ENCODE results near the gene NKX2-1.
"Not testable (repeated sequence)": the region's sequence is repeated elsewhere in the genome, so short reads cannot be mapped to it uniquely, and the experiment has no call there.

NKX2-1 gene

DNA sequence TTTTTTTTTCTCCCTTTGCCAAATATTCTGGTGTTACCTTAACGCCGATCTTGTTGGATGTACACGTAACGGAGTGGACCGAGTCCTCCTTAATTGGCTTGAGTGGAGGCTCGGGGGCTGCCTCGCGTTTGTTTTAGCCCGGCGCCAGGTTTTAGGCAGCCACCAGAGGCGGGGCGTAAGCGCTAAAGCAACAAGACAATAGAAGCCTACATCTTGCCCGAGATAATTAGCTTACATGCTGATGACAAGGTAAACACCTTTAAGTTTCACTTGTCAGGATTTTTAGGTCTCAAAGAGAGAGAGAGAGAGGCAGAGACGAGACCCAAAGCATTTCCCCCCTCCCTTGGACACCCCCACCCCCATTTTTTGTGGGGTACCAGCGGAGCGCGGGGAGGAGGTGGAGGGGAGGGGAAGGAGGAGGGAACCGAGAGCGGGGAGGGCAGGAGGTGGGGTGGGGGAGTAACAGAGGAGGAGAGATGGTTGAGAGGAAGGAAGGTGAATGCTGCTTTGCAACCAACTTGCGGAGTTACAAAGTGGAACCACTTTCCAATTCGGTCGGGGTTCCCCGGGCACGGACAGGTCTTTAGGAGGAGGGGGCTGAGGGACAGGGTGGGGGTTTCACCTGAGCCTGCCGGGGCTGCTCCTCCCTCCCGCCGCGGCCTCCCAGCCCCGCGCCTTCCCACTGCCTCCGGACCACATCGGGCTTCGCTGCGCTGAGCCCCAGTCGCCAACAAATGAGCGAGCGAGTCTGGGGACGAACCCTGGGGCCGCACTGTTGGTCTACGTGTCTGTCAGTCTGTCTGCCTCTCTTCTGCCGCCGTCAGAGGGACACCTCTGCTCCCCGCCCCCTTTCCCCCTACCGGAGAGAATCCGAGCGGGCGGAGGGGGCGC lies at the start of gene NKX2-1:
NKX2-1 (minus strand) TSS at position 802 of the 891 bp plus-strand sequence; CDS start at position 699, 103 bp downstream.
- no peak for DNase-seq (ENCODE audit: low read depth in 3 of 3)

DNA sequence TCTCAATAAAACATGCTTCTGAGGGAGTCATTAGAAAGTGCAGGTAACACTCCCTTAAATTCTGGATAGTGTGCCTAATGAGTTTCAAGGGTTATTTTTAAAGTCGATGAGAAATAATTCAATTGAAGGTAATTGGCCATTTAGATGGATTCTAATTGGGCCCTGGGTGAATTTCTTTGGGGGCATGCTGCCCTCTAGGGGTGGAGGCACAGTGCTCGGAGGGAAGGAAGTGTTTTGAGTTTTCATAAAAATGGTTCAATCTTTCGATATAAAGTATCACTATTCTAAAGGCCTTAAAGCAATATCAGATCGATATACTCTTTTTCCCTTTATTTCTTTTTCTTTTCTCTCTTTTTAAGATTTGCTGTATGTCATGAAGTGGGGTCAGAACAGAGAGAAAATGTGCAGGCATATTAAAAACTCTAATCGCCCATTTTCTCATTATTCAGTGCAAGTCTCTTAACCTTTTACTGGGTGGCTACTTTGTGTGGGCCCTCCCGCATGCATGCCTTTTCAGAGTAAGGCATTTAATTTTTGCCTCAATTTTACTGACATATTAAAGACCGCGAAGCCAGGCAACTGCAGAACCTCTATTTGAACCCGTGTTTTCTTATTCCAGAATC lies 36.9 kb upstream of the NKX2-1 start:
- DNase-seq (ENCODE audit: low read depth in 3 of 3), result peak in 1 of 3 experiments; percentile 31

DNA sequence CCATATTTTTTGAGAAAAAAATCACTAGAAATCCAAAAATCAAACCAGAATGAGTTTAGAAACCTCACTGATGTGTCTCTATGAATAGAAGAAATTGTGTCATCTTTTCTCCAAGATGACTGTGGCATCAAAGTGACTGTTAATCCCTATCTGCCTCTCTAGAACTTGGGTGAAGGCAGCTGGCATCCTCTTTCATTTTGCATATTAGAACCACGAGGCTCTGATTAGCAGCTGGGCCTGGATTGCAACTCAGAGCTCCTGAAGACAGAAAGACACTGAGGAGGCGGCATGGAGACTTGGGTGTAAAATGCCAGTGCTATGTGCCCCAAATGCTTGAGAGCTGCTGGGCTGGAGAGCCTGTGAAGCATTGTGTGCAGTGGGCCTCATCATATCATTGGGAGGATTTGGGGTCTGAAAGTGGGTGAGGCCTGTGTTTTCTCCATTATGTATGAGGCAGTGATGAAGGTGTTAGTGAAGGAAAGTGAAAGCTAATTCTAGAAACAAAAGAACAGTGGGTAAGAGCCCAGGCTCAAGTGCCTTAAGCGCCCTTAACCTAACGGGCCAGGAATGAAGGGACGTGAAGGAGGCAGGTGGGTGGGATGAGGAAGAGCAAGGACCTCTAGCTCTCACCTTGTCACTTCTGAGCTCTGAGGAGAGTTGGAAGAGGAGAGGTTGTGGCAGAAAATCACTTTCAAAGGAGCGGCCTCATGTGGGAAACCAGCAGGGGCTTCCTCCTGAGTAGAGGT lies 36.1 kb upstream of the NKX2-1 start:
- no peak for DNase-seq (ENCODE audit: low read depth in 3 of 3)

DNA sequence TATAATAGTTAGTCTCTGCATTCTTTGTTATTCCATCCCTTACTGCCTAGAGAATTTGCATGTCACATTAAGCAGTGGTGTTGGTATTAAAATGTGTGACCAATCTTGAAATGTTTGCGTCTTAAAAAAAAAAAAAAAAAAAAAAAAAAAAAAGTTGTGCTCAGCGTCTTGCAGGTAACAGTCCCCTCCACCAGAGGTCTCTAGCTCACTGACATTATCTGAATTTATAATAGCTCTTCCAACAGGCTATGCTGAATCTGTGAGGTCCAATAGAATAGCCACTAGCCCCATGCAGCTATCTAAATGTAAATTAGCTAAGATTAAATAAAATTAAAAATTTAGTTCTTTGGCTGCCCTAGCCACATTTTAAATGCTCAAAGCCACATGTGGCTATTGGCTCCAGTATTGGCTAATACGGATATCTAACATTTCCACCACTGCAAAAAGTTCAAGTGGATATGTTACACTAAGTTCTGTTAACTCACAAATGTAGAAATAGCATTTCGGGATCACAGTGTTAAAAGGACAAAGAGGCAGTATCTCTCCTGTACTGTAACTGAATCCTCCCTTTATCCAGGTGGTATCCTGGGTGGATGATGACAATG lies 33.7 kb upstream of the NKX2-1 start:
- no peak for DNase-seq (ENCODE audit: low read depth in 3 of 3)

DNA sequence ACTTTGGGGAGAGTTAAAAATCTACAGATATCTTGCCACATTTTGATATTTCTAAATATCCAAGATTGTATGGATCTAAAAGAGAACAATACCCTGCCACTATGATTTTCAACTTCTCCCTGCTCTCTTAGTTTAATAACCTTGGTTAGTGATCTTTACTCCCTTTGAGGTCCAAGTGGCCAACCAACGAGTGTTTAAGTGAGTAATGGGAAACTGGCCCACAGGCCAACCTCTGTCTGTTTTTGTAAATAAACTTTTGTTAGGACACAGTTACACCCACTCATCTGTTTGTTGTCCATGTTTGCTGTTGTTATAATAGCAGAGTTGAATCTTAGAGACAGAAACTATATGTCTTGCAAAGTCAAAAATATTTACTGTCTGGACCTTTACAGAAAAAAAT lies 30.9 kb upstream of the NKX2-1 start:
- DNase-seq (ENCODE audit: low read depth in 3 of 3), result no peak

DNA sequence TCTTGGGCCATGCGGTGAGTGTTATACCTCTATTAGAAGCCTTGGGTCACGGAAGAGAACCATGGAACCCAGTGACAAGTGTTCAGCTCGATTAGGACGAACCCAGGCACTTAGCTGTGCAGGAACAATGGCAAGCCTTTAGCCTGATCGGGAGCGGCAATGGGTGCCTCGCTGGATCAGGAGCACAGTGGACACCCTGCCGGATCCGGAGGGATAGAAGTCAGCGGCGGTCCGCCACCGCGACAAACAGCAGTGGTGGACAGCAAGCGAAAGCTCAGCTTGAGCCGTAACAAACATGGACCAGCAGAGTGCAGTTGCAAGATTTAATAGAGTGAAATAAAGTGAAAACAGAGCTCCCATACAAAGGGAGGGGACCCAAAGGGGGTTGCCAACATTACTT lies 24.2 kb upstream of the NKX2-1 start:
- DNase-seq (ENCODE audit: low read depth in 3 of 3), result not testable (repeated sequence)

DNA sequence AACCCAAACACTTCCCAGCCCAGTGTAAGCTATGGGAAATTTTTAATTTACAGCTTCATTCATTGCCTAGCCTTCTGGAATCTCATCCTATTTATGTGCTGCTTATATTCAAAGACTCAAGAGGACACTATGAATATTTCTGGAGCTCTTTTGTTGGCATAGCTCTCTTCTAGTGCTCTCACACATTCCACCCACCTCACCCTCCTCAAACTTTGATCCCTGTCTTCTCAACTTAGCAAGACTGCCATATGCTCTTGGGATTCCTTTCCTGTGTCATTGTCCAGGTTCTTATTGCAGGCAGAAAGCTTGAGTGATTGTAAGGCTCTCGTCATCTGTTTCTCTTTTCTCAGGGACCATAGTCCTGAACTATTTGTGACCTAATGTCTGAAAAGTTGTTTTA lies 18.0 kb upstream of the NKX2-1 start:
- DNase-seq (ENCODE audit: low read depth in 3 of 3), result no peak

DNA sequence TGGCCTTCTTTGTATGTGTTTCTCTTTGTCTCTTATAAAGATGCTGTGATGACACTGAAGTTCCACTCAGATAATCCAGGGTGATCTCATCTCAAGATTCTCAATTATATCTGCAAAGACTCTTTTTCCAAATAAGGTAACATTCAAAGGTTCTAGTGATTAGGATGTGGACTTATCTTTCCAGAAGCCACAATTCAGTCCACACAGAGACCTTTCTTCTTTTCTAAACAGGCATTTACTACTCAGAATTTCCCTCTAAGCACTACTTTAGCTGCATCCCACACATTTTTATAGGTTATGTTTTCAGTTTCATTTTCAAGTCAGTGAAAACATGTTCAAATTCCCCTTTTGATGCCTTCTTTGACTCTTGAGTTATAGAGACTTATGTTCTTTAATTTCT lies 9.0 kb upstream of the NKX2-1 start:
- DNase-seq (ENCODE audit: low read depth in 3 of 3), result no peak

DNA sequence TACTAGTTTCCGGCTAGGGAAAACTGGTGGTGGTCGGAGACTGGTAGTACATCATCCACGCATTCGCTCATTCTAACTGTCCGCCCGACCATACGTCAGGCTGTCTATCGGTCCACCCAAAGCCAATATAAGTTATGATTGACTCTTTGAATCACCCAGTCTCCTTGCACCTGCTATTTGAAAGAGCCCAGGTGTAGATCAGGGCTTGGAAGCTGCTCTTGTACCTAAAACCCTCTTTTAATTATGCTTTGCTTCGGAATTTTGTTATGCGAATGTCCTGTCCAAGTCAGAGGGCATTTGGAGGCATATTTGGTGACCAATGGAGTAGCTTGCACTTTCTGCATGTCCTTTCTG lies 5.7 kb upstream of the NKX2-1 start:
- no peak for DNase-seq (ENCODE audit: low read depth in 3 of 3)

DNA sequence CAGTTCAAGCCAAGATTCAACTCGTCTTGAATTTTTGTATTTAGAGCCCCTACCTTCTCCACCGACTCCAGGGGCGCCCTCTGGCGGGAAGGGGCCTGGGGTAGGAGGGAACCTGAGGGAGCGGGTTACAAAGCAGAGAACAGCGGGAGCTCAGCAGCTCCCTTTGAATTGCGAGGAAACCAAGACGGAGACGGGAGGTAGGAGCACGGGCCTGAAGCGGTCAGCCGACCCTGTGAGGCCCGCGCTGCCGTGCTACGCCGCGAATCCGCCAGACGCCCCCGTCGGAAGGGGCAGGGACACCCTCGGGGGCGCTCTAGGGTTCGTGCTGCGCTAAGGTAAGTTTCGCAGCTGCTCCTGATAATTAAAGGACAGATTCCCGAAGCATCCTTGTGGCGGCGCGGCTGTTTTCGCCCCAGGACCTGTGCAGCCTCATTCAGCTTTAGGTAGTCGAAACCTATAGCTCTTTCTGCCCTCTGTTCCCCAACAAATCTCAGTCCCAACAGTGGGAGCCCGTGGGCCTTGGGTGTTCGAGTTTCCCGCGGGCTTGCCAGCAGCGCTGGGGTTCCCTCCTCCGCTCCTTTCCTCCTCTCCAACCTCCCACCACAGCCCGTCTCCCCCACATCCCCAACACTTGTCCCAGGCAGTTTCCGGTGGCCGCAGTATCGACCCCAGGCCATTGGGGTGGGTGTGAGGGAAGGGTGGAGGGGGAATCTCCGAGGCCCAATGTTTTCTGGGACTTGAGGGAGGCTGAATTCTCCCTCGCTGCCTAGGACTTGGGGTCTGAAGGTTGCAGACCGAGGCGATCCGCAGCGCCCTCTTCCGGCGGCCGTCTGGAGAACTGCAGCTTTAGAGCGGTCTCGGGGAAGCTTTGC lies 5.1 kb upstream of the NKX2-1 start:
- DNase-seq (ENCODE audit: low read depth in 3 of 3), result no peak

DNA sequence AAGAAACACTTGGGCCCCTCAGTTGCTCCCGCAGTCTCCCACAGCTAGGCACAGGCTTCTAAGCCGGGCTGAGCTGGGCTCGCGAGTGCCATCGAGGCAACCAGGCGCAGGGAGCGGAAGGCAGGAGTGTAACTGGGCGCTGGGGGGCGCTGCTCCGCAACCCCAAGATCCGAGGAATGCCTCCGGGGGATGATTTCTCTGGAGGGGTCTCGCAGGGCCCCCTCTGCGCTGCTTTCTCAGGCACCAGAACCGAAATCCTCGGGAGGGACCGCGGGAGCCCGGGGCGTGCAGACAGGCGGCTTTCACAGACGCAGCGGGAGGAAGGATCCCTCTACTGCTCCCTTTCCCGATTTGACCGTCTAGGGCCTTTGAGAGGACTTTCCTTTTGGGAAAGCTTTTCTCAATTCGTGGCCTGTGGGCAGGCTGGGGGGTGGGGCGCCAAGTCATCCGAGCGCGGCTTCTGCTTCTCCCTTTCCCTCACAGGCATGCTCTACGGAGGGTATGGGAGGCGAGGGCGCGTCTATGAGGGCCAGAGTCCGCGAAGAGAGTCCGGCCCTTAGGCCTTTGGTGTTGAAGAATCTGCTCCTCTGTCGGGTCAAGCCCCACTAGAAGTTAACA lies 4.3 kb upstream of the NKX2-1 start:
- no peak for DNase-seq (ENCODE audit: low read depth in 3 of 3)

DNA sequence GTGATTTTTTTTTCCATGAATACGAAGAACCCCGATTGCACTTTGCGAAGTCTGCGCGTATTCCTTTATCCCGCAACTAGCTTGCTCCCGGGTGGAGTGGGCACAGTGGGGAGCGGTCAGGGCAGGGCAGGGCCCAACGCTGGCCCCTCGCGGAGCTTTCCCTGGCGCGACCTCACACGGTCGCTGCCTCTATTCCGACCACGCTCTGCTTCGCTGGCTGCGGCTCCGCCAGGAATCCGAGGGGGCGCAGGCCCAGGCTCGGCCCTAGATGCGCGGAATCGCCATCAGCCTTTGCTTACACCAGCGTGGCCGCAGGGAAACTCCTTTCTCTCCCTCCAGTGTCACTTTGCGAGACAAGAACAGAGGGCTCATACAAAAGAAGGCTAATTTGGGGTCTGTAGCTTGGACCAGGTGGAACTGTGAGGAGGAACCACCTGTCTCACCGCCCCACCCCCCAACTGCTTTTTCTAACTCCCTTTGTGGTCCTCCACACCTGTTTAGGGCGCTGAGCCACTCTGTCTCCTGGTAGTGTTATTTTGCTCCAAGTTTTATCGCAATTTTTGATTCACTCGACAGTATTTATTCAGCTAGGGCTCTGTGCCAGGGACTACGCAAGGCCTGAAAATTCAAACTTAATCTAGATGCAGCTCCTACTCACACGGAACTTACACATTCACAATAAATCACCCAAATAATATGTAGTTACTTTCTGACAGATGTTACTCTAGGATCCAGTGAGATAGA lies 3.1 kb upstream of the NKX2-1 start:
- DNase-seq (ENCODE audit: low read depth in 3 of 3), result no peak

DNA sequence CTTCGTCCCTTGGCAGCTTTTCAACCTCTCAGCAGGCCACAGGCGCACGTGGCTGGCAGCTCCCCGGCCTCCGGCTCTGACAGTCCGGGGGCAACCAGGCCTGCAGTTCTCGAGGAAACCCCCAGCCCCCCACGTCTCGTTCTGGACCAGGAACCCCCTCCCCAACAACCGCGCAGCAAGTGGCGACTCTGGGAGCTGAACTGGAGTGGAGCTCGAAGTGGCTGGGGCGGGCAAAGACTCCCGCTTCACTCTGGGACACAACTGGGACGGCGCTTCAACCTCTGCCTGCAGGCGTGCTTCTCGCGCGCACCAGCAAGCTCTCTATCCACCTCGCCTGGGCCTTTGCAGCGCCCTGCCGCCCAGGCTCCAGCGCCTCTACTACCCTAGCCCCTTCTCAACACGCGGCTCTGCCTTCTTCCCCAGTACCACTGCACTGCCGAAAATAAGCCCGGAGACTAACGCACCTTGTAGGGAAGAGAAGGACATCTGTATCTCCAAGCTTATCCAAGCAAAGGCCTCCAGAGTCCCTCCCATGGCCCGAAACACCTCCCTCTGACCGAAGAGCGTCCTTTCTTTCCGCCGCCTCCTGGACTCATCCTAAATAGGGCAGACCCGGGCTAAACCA lies 2.4 kb upstream of the NKX2-1 start:
- DNase-seq (ENCODE audit: low read depth in 3 of 3), result no peak

DNA sequence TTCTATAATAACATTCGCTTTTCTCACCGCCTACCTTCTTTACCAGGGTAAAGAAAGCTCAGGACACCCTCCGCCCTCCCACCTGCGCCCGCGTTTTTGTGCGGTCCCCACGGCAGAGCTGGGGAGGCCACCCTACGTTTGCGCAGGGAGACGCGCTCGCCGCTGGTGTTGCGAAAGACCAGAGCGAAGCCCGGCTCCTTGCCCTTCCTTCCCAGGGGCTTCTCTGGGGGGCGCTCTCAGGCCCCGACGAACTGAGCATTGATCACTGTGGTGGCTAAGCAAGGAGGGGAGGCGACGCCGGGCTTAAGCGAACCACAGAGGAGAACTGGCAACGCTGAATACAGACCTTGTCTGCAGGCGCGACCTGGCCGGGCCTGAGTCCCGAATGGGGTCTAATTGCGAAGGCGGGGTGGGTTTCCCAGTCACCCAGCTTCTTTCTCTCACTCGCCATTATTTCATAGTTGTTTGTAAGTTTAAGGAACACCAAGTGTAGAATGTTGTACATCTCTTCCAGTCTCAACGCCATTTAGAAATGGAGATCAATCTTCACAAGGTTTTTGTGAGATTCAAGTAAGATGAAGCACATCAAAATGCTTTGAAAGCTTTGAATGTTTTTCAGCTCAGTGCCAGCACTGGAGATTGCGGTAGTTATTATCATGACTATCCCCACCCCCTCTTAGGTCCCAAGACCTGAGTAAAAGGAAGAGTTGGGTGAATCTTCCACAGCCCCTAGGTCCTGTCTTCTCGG lies 1.7 kb upstream of the NKX2-1 start:
- no peak for DNase-seq (ENCODE audit: low read depth in 3 of 3)

DNA sequence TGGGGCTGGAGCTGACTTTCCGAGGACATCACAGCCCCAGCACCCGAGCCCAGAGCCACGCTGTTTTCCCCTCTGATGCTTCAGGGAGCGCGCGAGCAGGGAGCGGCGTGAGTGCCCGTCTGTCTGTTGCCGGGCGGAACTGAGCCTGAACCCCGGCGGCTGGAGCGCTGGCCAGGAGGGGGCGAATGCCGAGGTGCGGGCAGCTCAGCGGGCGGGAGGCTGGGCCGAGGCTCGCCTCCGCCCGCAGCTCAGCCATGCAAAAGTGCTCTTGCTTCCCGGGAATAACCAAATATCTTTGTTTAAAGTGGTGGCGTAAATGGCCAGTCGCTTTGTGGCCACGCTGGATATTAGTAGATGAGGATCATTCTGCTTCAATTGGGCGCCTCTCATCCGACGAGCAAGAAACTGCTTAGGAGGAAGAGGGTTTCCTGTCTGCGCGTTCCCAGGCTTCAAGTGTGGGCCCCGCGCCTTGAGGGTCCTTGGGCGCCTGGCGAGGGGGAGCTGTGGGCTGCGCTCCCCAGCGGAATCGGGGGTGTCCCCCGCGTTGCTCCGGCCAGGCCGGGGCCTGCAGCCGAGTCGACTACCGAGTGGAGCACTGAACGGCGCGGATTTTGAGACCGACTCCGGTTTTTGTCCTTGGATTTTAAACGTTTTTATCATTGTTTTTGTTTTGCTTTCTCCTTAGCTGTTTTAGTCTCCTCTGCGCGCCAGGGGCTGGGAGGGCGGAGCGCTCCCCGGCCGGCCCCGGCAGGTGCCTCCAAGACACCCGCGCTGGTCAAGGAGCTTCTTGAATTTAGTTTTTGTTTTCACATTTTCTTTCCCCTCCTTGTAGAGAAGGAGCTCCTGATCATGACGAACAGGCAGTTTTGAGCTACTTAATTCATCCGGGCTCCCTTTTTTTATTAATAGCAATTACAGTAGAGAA lies 831 bp upstream of the NKX2-1 start:
- DNase-seq (ENCODE audit: low read depth in 3 of 3), result no peak

DNA sequence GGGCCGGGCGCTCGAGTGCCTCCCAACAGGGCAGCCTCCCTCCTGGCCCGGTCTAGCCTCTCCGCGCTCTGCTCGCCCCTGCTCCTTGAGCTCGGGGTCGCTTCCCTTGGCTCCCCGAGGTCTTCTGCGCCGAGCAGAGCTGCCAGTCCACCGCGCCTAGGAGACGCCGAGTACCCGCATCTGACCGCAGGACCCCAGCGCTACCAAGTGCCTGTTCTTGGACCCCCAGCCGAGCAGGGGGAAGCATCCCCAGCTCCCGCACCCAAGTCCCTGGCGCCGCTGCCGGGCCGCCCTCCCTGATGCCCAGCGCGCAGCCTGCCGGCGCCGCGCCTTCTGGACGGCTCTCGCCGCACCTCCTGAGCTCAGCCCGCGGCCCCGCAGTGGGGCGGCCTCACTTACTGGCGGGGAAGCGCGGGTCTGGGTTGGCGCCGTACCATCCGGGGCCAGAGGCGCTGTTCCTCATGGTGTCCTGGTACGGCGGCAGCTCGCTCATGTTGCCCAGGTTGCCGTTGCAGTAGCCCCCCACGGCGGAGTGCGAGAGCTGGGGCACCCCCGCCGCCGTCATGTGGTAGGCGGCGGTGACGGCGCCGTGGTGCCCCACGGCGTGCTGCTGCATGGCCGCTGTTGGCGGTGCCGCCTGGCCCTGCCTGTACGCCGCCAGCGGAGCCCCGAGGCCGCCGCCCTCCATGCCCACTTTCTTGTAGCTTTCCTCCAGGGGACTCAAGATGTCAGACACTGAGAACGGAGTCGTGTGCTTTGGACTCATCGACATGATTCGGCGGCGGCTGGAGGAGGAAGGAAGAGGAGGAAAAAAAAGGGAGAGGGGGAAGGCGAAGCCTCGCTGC lies 1.2 kb downstream of the NKX2-1 start:
- no peak for DNase-seq (ENCODE audit: low read depth in 3 of 3)

DNA sequence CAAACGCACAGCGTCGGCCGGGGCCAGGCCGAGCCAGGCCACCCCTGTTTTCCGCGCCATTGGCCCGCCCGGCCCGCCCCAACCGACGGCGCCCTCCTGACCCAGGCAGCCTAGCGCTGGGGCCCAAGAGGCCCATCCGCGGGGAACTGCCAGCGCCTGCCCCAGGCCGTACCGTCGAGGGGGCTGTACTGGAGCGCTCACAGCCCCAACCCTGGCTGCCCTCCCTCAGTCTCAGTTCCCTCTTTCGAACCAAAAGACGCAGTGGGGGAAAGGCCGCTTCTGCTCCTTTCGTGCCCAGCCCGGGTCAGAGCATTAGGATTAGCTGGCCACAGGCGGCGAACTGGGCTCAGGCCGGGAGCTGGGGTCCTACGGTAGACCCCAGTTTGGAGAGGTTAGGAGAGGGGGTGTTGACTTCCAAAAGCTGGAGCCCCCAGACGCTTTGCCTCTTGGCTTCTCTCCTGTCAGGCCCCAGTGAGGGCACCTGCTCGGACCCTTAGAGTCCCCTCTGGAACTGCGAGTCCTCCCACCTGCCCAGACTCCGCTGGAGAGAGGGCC lies 1.9 kb downstream of the NKX2-1 start:
- DNase-seq (ENCODE audit: low read depth in 3 of 3), result no peak
